Measurements from ENCODE around the gene FER. TPM values are rescaled to one million over a fixed set of nuclear protein-coding genes. Genes with fewer than 3 reads are reported as not detected.

FER gene
- polyA plus RNA-seq, 1 of the 3 experiments (the other 2 are of a cell fraction) = 1.8 TPM

DNA sequence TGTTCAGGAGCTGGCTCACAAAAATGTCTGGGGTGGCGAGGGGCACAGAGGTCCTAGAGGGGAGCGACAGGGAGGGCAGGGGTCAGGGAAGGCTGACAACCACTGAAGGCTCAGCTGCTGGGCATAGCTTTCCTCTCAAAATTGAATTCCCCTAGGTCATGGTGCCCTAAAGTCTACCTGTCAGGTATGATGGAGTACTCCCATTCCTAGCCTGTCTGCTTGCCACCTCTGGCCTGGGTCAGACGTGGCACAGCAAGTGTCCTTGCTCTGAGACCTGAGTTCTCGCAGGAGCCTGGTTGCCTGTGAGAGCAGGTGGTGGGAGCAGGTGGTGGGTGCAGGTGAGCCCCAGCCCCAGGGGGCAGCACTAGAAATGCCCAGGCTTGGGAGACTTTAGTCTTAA is 486.7 kb downstream of the FER start:
- Histone ChIP-seq H3F3A (replicated peaks; ENCODE audit: insufficient read depth) (no peaks in the 10 kb centered on the region), H3K4me2 (no peak overlapping the region), H3K79me2 (ENCODE audit: insufficient read depth) (no peaks in the 10 kb centered on the region), H3K4me1 (ENCODE audit: control insufficient read depth in 1 of 2, insufficient read depth in 2 of 2, low read depth in 1 of 2, low read length in 1 of 2) (no peaks in the 10 kb centered on the region; a peak in 1 of 4 replicates), H3K27ac (ENCODE audit: low read depth in 2 of 2, low read length in 1 of 2) (no peak overlapping the region), H3K27me3 (ENCODE audit: insufficient read depth) (no peaks in the 10 kb centered on the region), H3K9ac (no peak overlapping the region), H2AFZ (ENCODE audit: low read depth) (no peak overlapping the region), H4K20me1 (ENCODE audit: insufficient read depth) (no peaks in the 10 kb centered on the region), H3K36me3 (replicated peaks in 1 of 2; ENCODE audit: control insufficient read depth in 1 of 2, insufficient read depth in 2 of 2, low read length in 1 of 2) (no peaks in the 10 kb centered on the region), H3K9me2 (no peaks in the 10 kb centered on the region), H3K9me3 (no peaks in the 10 kb centered on the region), H3K4me3 (ENCODE audit: low read depth in 2 of 2, low read length in 1 of 2) (no peak overlapping the region)
- 40% methylated on average over 1 of the region's 4 CpGs for WGBS (ENCODE audit: low lambda C conversion rate)
- TF ChIP-seq USF2 (IDR thresholded peaks at IDR 0.05; ENCODE audit: borderline replicate concordance, low read depth, low read length) (no peak), TCF12 (IDR thresholded peaks at IDR 0.05) (no peak)
- ChIA-PET CTCF (interaction anchor here (0.7 to 1.7 kb wide), 2 partner anchors 11 to 14 kb away, joined by 4 read pairs; no protein-coding TSS in a partner anchor), POLR2A (no interaction called here)
- DNase-seq = no peak

GRCh38 chr5:109239456-109239855 is 491.8 kb downstream of the FER start:
- no peak overlapping the region for H3K9ac ChIP-seq
- POLR2A ChIA-PET = no interaction called here
- TF ChIP-seq MEF2A (IDR thresholded peaks at IDR 0.05; ENCODE audit: borderline replicate concordance, low read depth) = no peak
- no peak for TF ChIP-seq EZH2phosphoT487 (IDR thresholded peaks at IDR 0.05; ENCODE audit: borderline replicate concordance, low read depth)
- TF ChIP-seq ZBTB33 (IDR thresholded peaks at IDR 0.05; ENCODE audit: borderline replicate concordance, low read depth) = no peak
- no peak for TF ChIP-seq JUND (IDR thresholded peaks at IDR 0.05)
- TF ChIP-seq YY1 (IDR thresholded peaks at IDR 0.05; ENCODE audit: low read depth) = no peak
- no peak for TF ChIP-seq USF2 (IDR thresholded peaks at IDR 0.05; ENCODE audit: borderline replicate concordance, low read depth, low read length)
- TF ChIP-seq NRF1 (IDR thresholded peaks at IDR 0.05; ENCODE audit: low read depth, low read length) = no peak
- no peak for TF ChIP-seq ELF1 (IDR thresholded peaks at IDR 0.05)
- no peak for TF ChIP-seq MAX (IDR thresholded peaks at IDR 0.05; ENCODE audit: low read depth)
- TF ChIP-seq RXRA (IDR thresholded peaks at IDR 0.05; ENCODE audit: borderline replicate concordance, low read depth) = no peak
- no peak for TF ChIP-seq RAD21 (IDR thresholded peaks at IDR 0.05; ENCODE audit: low read length)
- TF ChIP-seq PBX3 (IDR thresholded peaks at IDR 0.05) = no peak
- TF ChIP-seq GABPA (IDR thresholded peaks at IDR 0.05; ENCODE audit: low read depth) = no peak
- TF ChIP-seq POLR2AphosphoS5 (IDR thresholded peaks at IDR 0.05; ENCODE audit: low read depth, low read length) = no peak
- TF ChIP-seq REST (IDR thresholded peaks at IDR 0.05; ENCODE audit: low read depth, low read length) = no peak
- TF ChIP-seq TEAD4 (IDR thresholded peaks at IDR 0.05; ENCODE audit: borderline replicate concordance, insufficient read depth) = no peak
- TF ChIP-seq CHD2 (IDR thresholded peaks at IDR 0.05; ENCODE audit: low read length, partially characterized antibody) = no peak
- TF ChIP-seq TAF1 (IDR thresholded peaks at IDR 0.05; ENCODE audit: borderline replicate concordance, low read depth, low read length) = no peak
- DNase-seq = no peak
- no peak overlapping the region for H3K27ac ChIP-seq (ENCODE audit: low read depth in 2 of 2, low read length in 1 of 2)
- CTCF ChIA-PET = interaction anchor here (0.7 to 1.3 kb wide), 2 partner anchors 13 to 20 kb away, joined by 3 read pairs; no protein-coding TSS in a partner anchor
- no peaks in the 10 kb centered on the region for H3K27me3 ChIP-seq (ENCODE audit: insufficient read depth)
- H2AFZ ChIP-seq (ENCODE audit: low read depth) = no peak overlapping the region
- H3K9me2 ChIP-seq = no peaks in the 10 kb centered on the region
- WGBS (ENCODE audit: low lambda C conversion rate) = 90% methylated on average over 4 of the region's 5 CpGs
- H3K4me1 ChIP-seq (ENCODE audit: control insufficient read depth in 1 of 2, insufficient read depth in 2 of 2, low read depth in 1 of 2, low read length in 1 of 2) = no peaks in the 10 kb centered on the region; a peak in 1 of 4 replicates
- no peaks in the 10 kb centered on the region for H3K9me3 ChIP-seq
- no peaks in the 10 kb centered on the region for H3K36me3 ChIP-seq (replicated peaks in 1 of 2; ENCODE audit: control insufficient read depth in 1 of 2, insufficient read depth in 2 of 2, low read length in 1 of 2)
- no peaks in the 10 kb centered on the region for H4K20me1 ChIP-seq (ENCODE audit: insufficient read depth)
- H3F3A ChIP-seq (replicated peaks; ENCODE audit: insufficient read depth) = no peaks in the 10 kb centered on the region
- H3K4me2 ChIP-seq = no peak overlapping the region
- H3K4me3 ChIP-seq (ENCODE audit: low read depth in 2 of 2, low read length in 1 of 2) = no peak overlapping the region
- no peaks in the 10 kb centered on the region for H3K79me2 ChIP-seq (ENCODE audit: insufficient read depth)
